NCI-H526 (cell line): ENCODE data around the gene BCAR3.

Experiments
- DNase-seq, 2 experiments: peaks; one replicate each; lab custom pipeline; 2025; lab: John Stamatoyannopoulos, UW

The BCAR3 gene

DNA sequence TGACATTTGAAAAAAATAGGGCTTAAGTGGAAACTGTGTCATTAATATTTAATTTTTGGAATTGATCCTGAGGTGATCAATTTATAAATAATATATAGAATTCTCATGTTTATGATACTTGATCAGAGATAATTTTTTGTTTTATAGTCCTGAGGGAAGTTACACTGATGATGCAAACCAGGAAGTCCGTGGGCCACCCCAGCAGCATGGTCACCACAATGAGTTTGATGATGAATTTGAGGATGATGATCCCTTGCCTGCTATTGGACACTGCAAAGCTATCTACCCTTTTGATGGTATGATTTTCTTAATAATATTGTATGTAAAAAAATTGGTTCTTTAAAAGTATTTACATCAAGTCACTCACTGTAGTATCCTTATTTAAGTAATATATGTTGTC lies 132.5 kb downstream of the BCAR3 start:
- no peak for DNase-seq

- peak in 1 of 2 experiments; percentile 20 for DNase-seq
Observed at GRCh38 chr1:93546162-93546863, 135.3 kb downstream of the BCAR3 start.

GRCh38 chr1:93542398-93542797 lies 139.2 kb downstream of the BCAR3 start:
- DNase-seq, result no peak

- no peak for DNase-seq
Observed at GRCh38 chr1:93541045-93541444, 140.6 kb downstream of the BCAR3 start.

- DNase-seq, result no peak
Observed at GRCh38 chr1:93537924-93538323, 143.7 kb downstream of the BCAR3 start.

GRCh38 chr1:93537396-93537795 lies 144.2 kb downstream of the BCAR3 start:
- no peak for DNase-seq

- DNase-seq, result no peak
Observed at GRCh38 chr1:93533677-93534076, 148.0 kb downstream of the BCAR3 start.

DNA sequence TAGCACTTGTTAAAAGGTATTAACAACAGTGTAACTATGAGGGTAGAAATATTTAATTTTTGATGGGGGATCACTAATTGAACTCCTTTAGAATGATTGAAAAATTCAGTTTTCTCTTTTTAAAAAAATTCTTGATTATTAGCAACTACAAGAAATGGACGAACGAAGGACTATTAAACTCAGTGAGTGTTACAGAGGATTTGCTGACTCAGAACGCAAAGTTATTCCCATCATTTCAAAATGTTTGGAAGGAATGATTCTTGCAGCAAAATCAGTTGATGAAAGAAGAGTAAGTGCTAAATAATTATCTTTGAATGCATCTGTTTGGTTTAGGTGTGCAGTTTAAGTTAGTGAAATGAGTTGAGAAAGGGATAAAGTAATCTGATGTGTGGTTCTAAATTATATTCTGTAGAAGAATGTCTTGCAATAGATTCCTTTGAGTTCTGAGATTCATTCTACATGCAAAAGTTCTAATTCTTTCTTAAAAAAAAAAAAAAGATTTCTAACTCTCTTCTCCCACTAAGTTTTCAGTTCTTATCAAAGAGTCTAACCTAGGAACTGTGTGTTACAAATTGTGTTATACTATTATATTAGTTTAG lies 148.8 kb downstream of the BCAR3 start:
- no peak for DNase-seq

GRCh38 chr1:93531193-93531592 lies 150.4 kb downstream of the BCAR3 start:
- DNase-seq, result no peak

GRCh38 chr1:93528412-93528811 lies 153.2 kb downstream of the BCAR3 start:
- no peak for DNase-seq

GRCh38 chr1:93526431-93526830 lies 155.2 kb downstream of the BCAR3 start:
- DNase-seq, result no peak

DNA sequence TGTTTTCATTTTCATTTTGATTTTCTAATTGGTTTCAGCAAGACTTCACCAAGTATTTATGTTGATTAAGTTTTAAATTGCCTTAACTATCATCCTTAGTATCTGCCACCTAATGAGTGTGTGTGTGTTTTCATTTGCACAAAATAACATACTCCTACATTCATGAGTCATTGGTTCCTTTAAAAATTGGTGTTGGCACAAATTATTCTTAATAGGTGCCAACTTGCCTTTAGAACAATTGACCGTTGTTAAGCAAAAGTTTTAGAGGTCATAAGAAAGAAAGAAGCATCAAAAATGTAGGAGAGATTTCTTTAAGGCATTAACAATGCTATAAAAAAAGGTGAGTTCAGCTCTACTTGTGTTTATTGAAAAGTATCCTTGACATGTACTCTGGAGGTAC lies 156.2 kb downstream of the BCAR3 start:
- DNase-seq, result no peak

DNA sequence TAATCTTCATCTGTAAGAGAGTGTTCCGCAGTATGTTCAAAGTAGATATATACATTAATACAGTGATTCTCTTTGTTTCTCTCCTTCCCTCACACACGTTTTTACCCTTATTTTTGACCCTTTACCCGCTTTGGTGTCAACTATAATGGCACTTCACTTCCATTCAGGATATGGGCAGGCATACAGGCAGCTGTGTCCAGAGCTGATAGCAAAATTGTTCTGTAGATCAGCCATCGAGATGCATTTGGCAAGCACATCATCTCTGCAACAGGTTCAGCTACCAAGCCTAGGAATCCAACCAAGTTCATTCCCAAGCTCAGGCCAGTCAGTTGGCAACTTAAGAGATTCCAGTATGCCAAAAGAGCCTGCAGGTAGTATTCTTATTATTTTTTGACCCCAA lies 158.9 kb downstream of the BCAR3 start:
- DNase-seq, result no peak

- DNase-seq, result peak; percentile 4 to 20
Observed at GRCh38 chr1:93521618-93522017, 160.0 kb downstream of the BCAR3 start.

DNA sequence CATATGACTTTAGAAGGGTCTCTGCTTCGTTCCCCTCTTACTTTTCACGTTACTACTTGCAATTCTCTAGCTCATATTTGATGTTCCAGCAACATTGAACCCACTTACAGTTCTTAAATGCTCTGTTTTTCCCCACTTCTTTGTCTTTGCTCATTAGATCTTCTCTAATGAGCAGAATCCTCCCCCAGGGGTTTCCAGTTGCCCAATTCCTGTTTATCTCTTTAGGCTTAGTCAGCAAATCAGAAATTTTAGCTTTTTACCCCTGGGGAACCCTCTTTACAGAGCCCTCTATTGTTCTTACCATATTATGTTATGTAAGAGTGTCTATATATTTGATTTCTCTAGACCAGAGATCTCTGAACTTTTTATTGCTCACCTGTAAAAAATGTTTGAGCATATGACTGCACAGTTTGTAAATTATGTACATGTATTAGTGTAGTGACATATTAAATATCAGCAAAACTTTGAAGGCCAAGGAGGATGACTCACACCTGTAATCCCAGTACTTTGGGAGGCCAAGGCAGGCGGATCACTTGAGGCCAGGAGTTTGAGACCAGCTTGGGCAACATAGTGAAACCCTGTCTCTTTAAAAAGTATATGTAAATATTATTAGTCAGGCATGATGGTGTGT lies 162.3 kb downstream of the BCAR3 start:
- DNase-seq, result no peak

DNA sequence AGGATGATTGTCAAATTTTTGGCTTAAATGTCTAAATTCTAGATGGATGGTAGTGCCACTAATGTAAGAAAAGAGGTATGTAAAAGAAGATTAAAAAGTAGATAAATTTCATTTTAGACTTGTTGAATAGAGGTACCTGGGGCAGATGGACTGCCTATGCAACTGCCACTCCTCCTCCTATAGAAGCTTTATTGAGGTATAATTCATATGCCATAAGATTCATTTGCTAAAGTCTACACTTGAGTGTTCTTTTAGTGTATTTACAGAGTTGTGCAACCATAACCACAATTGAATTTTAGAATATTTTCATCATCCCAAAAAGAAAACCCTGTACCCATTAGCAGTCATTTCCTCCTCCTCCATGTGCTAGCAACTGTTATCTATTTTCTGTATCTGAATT lies 163.1 kb downstream of the BCAR3 start:
- DNase-seq, result no peak

GRCh38 chr1:93516164-93516563 lies 165.5 kb downstream of the BCAR3 start:
- DNase-seq, result no peak
